Spleen (tissue), 7 donors: ENCODE measurements around the gene TXNDC2.

Experiments used
- POLR2A ChIP-seq, 3 donors: fragments of 450-650 bp; IDR thresholded peaks; one replicate each; pipeline ENCODE4 v1.5.1; 2017; ENCODE audit warnings: antibody characterized with exemption in 3 of 3, mild to moderate bottlenecking in 1 of 3
- POLR2AphosphoS5 ChIP-seq, 3 donors: sonication (generic); formaldehyde crosslinking; IDR thresholded peaks; one replicate each; pipeline ENCODE4 v1.5.1; 2017; ENCODE audit warnings: antibody characterized with exemption in 3 of 3
- TF ChIP-seq, protein P1 (sequence below), 11 experiments: fragments of 200-600 bp in 7 of 11; fragments of 450-650 bp in 4 of 11; sonication (generic) in 4 of 11; IDR thresholded peaks in 8 of 11; conservative IDR thresholded peaks in 3 of 11; 1 replicate in 7 of 11; 2 replicates in 4 of 11; pipeline versions ENCODE4 v1.4.0 to v1.8.0; 2016 to 2021; ENCODE audit warnings: antibody characterized with exemption in 11 of 11, inconsistent platforms in 4 of 11, mild to moderate bottlenecking in 1 of 11
- donor health status: DM: no; HTN: no; CAD: no; lungs with moderate emphysema.
- donor health status: DM: no; HTN: no; CAD: no.
- donor health status: DM: no; HTN: no; CAD: no.

DNA sequence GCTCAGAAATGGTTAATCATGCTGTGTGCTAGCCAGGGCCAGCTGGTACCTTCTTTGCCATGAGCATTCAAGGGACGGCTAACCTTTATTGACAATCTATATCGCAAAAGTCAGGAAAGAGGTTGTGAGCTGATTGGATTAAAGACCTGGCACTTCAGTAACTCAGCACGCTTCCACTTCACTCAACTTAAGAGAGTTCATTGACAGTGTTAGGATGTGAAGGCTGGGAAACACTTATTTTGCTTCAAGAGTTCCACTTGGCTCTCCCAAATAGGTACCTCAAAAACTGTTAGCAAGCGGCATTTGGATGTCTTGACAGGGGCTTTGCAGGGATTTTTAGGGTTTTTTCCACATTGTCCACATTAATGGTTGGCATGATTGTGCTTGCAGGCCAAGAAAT is 25.1 kb upstream of the TXNDC2 start:
- TF ChIP-seq POLR2A (IDR thresholded peaks at IDR 0.05): no peak
- TF ChIP-seq, protein P1, sequence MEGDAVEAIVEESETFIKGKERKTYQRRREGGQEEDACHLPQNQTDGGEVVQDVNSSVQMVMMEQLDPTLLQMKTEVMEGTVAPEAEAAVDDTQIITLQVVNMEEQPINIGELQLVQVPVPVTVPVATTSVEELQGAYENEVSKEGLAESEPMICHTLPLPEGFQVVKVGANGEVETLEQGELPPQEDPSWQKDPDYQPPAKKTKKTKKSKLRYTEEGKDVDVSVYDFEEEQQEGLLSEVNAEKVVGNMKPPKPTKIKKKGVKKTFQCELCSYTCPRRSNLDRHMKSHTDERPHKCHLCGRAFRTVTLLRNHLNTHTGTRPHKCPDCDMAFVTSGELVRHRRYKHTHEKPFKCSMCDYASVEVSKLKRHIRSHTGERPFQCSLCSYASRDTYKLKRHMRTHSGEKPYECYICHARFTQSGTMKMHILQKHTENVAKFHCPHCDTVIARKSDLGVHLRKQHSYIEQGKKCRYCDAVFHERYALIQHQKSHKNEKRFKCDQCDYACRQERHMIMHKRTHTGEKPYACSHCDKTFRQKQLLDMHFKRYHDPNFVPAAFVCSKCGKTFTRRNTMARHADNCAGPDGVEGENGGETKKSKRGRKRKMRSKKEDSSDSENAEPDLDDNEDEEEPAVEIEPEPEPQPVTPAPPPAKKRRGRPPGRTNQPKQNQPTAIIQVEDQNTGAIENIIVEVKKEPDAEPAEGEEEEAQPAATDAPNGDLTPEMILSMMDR (IDR thresholded peaks at IDR 0.05 in 8 of 11, conservative IDR thresholded peaks at IDR 0.05 in 3 of 11): no peak
- TF ChIP-seq POLR2AphosphoS5 (IDR thresholded peaks at IDR 0.05): no peak
